Astrocyte (in vitro differentiated cells and primary cell): ENCODE results near the gene CYP4F22. TPM values are rescaled to one million over a fixed set of nuclear protein-coding genes. Genes with fewer than 3 reads are reported as not detected.

ENCODE experiments used
- DNase-seq: peaks from one replicate; pipeline ENCODE4 v3.0.0-alpha.2; 2010; ENCODE audit warnings: low read depth
- FAIRE-seq: peaks from 2 replicates; lab custom pipeline; 2011; peaks lifted over from hg19 to GRCh38; lab: Jason Lieb, UNC
- H2AFZ ChIP-seq: 2 replicates; pipeline ENCODE4 v1.6.0; 2012; ENCODE audit warnings: low read depth, low read length, inconsistent platforms
- H3K27ac ChIP-seq: 2 replicates; pipeline ENCODE4 v1.5.1; 2011; ENCODE audit warnings: low read depth, low read length, inconsistent platforms
- H3K27me3 ChIP-seq: 2 replicates; pipeline ENCODE4 v1.6.0; 2011; ENCODE audit warnings: low read length, inconsistent platforms; ENCODE audit not compliant: insufficient read depth
- H3K36me3 ChIP-seq: 2 replicates; pipeline ENCODE4 v1.5.1; 2011; ENCODE audit warnings: low read length, inconsistent platforms; ENCODE audit not compliant: insufficient read depth
- H3K4me1 ChIP-seq: 2 replicates; pipeline ENCODE4 v1.5.1; 2011; ENCODE audit warnings: low read length, inconsistent platforms; ENCODE audit not compliant: insufficient read depth
- H3K4me2 ChIP-seq: 2 replicates; pipeline ENCODE4 v1.6.0; 2012; ENCODE audit warnings: low read length, inconsistent platforms
- H3K4me3 ChIP-seq: 2 replicates; pipeline ENCODE4 v1.5.1; 2011; ENCODE audit warnings: low read depth, mild to moderate bottlenecking, low read length, inconsistent platforms; ENCODE audit not compliant: insufficient read depth
- H3K79me2 ChIP-seq: 2 replicates; pipeline ENCODE4 v1.6.0; 2012; ENCODE audit warnings: mild to moderate bottlenecking, low read length, inconsistent platforms; ENCODE audit not compliant: insufficient read depth
- H3K9ac ChIP-seq: 2 replicates; pipeline ENCODE4 v1.6.0; 2012; ENCODE audit warnings: mild to moderate bottlenecking, low read length, inconsistent platforms
- H3K9me3 ChIP-seq: 2 replicates; pipeline ENCODE4 v1.5.1; 2012; ENCODE audit warnings: low read depth, mild to moderate bottlenecking, low read length, inconsistent platforms; ENCODE audit not compliant: insufficient read depth
- H4K20me1 ChIP-seq: 2 replicates; pipeline ENCODE4 v1.6.0; 2012; ENCODE audit warnings: low read length, inconsistent platforms; ENCODE audit not compliant: insufficient read depth
- H3K27ac Mint-ChIP-seq: one replicate; pipeline ENCODE4 v1.8.0; 2021; ENCODE audit warnings: mild to moderate bottlenecking, mixed read lengths; ENCODE audit not compliant: unreplicated experiment
- H3K27me3 Mint-ChIP-seq: one replicate; pipeline ENCODE4 v1.8.0; 2021; ENCODE audit warnings: low read depth, mixed read lengths; ENCODE audit not compliant: unreplicated experiment
- H3K36me3 Mint-ChIP-seq: one replicate; pipeline ENCODE4 v1.8.0; 2021; ENCODE audit warnings: low read depth, mixed read lengths; ENCODE audit not compliant: unreplicated experiment
- H3K4me1 Mint-ChIP-seq: one replicate; pipeline ENCODE4 v1.8.0; 2021; ENCODE audit warnings: low read depth, mixed read lengths; ENCODE audit not compliant: unreplicated experiment
- H3K4me3 Mint-ChIP-seq: one replicate; pipeline ENCODE4 v1.8.0; 2021; ENCODE audit warnings: mild to moderate bottlenecking, moderate library complexity, mixed read lengths; ENCODE audit not compliant: unreplicated experiment
- H3K9me3 Mint-ChIP-seq: one replicate; pipeline ENCODE4 v1.8.0; 2021; ENCODE audit warnings: mild to moderate bottlenecking, mixed read lengths; ENCODE audit not compliant: unreplicated experiment
- CTCF ChIP-seq: IDR thresholded peaks from 2 replicates; pipeline ENCODE4 v1.5.1; 2011; ENCODE audit warnings: low read depth, mild to moderate bottlenecking, inconsistent platforms, low read length, moderate library complexity; ENCODE audit not compliant: insufficient read depth
- EZH2 ChIP-seq: IDR thresholded peaks from 2 replicates; pipeline ENCODE4 v1.6.1; 2012; ENCODE audit warnings: mild to moderate bottlenecking, low read length, inconsistent platforms; ENCODE audit not compliant: insufficient read depth
- total RNA-seq: library from RNA; stranded (reverse); gene quantifications from 2 replicates; pipeline ENCODE4 v1.2.1, GENCODE V29; 2021

The CYP4F22 gene
- total RNA-seq, 1 donor from 2014 or later, result not detected

GRCh38 chr19:15464394-15465385 is 43.6 kb upstream of the CYP4F22 start, which contains the start of gene RASAL3:
Gene RASAL3 (minus strand): TSS chr19:15464544. CDS start chr19:15464358, 186 bp downstream.
- no peaks in the 10 kb centered on the region for H3K4me1 Mint-ChIP-seq
- H3K4me3 Mint-ChIP-seq, result no peak within 1 kb of the TSS
- no peak within 1 kb of the TSS for H3K4me3 ChIP-seq
- TF ChIP-seq CTCF (no peak), EZH2 (no peak)
- no peaks in the 10 kb centered on the region for H3K79me2 ChIP-seq
- DNase-seq (no peak), FAIRE-seq (no peak)
- H3K9ac ChIP-seq, result no peak within 1 kb of the TSS
- peaks cover 57% of the 10 kb centered on the region for H3K27me3 Mint-ChIP-seq
- H3K27me3 ChIP-seq, result peaks cover 15% of the 10 kb centered on the region
- H4K20me1 ChIP-seq, result no peaks in the 10 kb centered on the region
- peaks cover 4% of the 10 kb centered on the region for H3K9me3 ChIP-seq
- peak within 1 kb of the TSS; percentile 26 for H2AFZ ChIP-seq
- H3K27ac Mint-ChIP-seq, result no peak within 1 kb of the TSS
- peaks cover 7% of the 10 kb centered on the region for H3K4me1 ChIP-seq
- peaks cover 7% of the 10 kb centered on the region for H3K9me3 Mint-ChIP-seq
- no peaks in the 10 kb centered on the region for H3K36me3 ChIP-seq
- H3K4me2 ChIP-seq, result no peak within 1 kb of the TSS
- no peak within 1 kb of the TSS for H3K27ac ChIP-seq
- H3K36me3 Mint-ChIP-seq, result no peaks in the 10 kb centered on the region

- Mint-ChIP-seq H3K9me3 (peaks cover 7% of the 10 kb centered on the region), H3K4me3 (no peak overlapping the region), H3K36me3 (no peaks in the 10 kb centered on the region), H3K4me1 (no peaks in the 10 kb centered on the region), H3K27ac (no peak overlapping the region), H3K27me3 (peaks cover 47% of the 10 kb centered on the region)
- H4K20me1 ChIP-seq, result no peaks in the 10 kb centered on the region
- H3K9me3 ChIP-seq, result peaks cover 4% of the 10 kb centered on the region
- FAIRE-seq (no peak), DNase-seq (peak; percentile 67)
- H3K4me1 ChIP-seq, result peaks cover 7% of the 10 kb centered on the region
- peak overlapping the region; percentile 75 for H3K4me2 ChIP-seq
- H2AFZ ChIP-seq, result peak overlapping the region; percentile 46
- H3K9ac ChIP-seq, result no peak overlapping the region
- no peaks in the 10 kb centered on the region for H3K79me2 ChIP-seq
- no peak for TF ChIP-seq CTCF
- TF ChIP-seq EZH2, result no peak
- H3K27me3 ChIP-seq, result peaks cover 13% of the 10 kb centered on the region
- no peak overlapping the region for H3K4me3 ChIP-seq
- H3K36me3 ChIP-seq, result no peaks in the 10 kb centered on the region
- H3K27ac ChIP-seq, result no peak overlapping the region
Observed at GRCh38 chr19:15466851-15467733, 41.2 kb upstream of the CYP4F22 start.
